ENCODE data around the gene FAM20A.

DNA sequence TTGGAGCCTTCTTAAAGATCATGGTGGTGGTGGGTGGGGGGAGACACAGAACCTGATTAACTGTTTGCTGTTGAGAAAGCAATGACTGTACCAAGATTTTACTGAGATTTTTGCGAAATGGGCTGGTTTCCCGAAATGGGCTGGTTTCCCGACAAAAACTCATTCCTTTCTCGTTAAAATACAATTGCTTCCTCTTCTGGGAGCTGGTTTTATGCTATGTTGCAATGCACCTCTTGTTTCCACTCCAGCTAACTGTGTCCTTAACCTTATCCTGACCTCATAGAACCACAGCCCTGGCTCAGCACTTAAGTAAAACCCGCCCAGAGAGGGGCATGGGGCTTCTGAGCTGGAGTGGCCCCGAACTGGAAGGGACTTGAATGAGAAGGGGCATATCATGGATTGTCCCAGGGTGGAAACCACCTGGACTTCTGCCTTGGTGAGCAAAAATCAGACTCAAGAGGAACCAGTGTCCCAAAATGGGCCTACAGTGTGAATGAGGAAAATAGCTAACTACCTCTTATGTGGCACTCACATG, 20.9 kb downstream of the FAM20A start:
- TF ChIP-seq EZH2 (IDR thresholded peaks at IDR 0.05; ENCODE audit: low read length, missing control alignments) = no peak
- TF ChIP-seq, protein P1, sequence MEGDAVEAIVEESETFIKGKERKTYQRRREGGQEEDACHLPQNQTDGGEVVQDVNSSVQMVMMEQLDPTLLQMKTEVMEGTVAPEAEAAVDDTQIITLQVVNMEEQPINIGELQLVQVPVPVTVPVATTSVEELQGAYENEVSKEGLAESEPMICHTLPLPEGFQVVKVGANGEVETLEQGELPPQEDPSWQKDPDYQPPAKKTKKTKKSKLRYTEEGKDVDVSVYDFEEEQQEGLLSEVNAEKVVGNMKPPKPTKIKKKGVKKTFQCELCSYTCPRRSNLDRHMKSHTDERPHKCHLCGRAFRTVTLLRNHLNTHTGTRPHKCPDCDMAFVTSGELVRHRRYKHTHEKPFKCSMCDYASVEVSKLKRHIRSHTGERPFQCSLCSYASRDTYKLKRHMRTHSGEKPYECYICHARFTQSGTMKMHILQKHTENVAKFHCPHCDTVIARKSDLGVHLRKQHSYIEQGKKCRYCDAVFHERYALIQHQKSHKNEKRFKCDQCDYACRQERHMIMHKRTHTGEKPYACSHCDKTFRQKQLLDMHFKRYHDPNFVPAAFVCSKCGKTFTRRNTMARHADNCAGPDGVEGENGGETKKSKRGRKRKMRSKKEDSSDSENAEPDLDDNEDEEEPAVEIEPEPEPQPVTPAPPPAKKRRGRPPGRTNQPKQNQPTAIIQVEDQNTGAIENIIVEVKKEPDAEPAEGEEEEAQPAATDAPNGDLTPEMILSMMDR (conservative IDR thresholded peaks at IDR 0.05 in 1 of 2, IDR thresholded peaks at IDR 0.05 in 1 of 2; ENCODE audit: low read depth in 1 of 2, low read length in 2 of 2) = no peak

Data from fibroblast of lung (primary cell).